Ascending aorta (tissue), 2 donors: ENCODE measurements around the gene SPATA7. TPM values are rescaled to one million over a fixed set of nuclear protein-coding genes. Genes with fewer than 3 reads are reported as not detected.

ENCODE experiments used
- DNase-seq, 2 donors: peaks; one replicate each; pipeline ENCODE4 v3.0.0-alpha.2; 2019; ENCODE audit warnings: low spot score in 2 of 2
- H3K27ac ChIP-seq, 2 donors: fragments of 200-600 bp; sonication (generic); one replicate each; pipeline ENCODE4 v1.5.1; 2016 to 2017; ENCODE audit warnings: mild to moderate bottlenecking in 1 of 2
- H3K27me3 ChIP-seq: fragments of 200-600 bp; sonication (generic); one replicate; pipeline ENCODE4 v1.5.1; 2017
- H3K36me3 ChIP-seq, 2 donors: fragments of 200-600 bp; sonication (generic); one replicate each; pipeline ENCODE4 v1.5.1; 2016
- H3K4me1 ChIP-seq, 2 donors: fragments of 200-600 bp; sonication (generic); one replicate each; pipeline ENCODE4 v1.5.1; 2016 to 2017; ENCODE audit warnings: mild to moderate bottlenecking in 1 of 2
- H3K4me3 ChIP-seq, 2 donors: fragments of 200-600 bp; sonication (generic); one replicate each; pipeline ENCODE4 v1.5.1; 2016 to 2017; ENCODE audit warnings: mild to moderate bottlenecking in 1 of 2
- H3K9me3 ChIP-seq, 2 donors: fragments of 200-600 bp; sonication (generic); one replicate each; pipeline ENCODE4 v1.5.1; 2016
- CTCF ChIP-seq, 3 experiments: fragments of 200-600 bp in 2 of 3; fragments of 450-650 bp in 1 of 3; sonication (generic) in 2 of 3; IDR thresholded peaks; one replicate each; pipeline ENCODE4 v1.5.1; 2016 to 2019; ENCODE audit warnings: antibody characterized with exemption in 3 of 3, mild to moderate bottlenecking in 1 of 3, moderate library complexity in 1 of 3
- intact Hi-C: fragments of 100-400 bp; cut with DNase I; formaldehyde crosslinking; loops from one replicate; pipeline ENCODE4 v1.15.1; 2023
- total RNA-seq: library from RNA; depleted of rRNA; stranded (reverse); fragments of >200 nt; gene quantifications from one replicate; pipeline ENCODE4 v1.1.0, GENCODE V29; 2016

SPATA7 gene
- total RNA-seq, 1 donor from 2014 or later, result 1.6 TPM

GRCh38 chr14:88426271-88426670, 40.8 kb downstream of the SPATA7 start:
- TF ChIP-seq CTCF (IDR thresholded peaks at IDR 0.05), result no peak
- no peak overlapping the region for H3K4me3 ChIP-seq
- no peaks in the 10 kb centered on the region for H3K36me3 ChIP-seq
- no peak for DNase-seq
- intact Hi-C loops, result no loop called here
- no peaks in the 10 kb centered on the region for H3K9me3 ChIP-seq
- H3K4me1 ChIP-seq, result no peaks in the 10 kb centered on the region
- H3K27ac ChIP-seq, result no peak overlapping the region
- H3K27me3 ChIP-seq, result no peaks in the 10 kb centered on the region

DNA sequence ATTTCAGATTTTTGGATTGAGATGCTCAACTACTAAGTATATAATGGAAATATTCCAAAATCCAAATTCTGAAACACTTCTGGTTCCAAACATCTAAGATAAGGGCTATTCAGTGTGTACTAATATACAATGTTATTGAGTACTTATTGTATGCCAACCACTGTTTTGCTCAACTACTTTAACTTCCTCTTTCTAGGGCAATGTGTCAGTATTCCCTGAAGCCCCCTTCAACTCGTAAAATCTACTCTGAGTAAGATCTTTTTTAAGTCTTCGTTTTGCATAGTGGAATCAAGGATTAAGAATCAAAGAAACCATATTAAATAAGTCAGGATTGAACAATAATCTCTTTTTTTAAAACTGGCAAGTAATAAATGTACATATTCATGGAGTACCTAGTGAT, 45.5 kb downstream of the SPATA7 start:
- DNase-seq, result no peak
- TF ChIP-seq CTCF (IDR thresholded peaks at IDR 0.05), result no peak
- Histone ChIP-seq H3K27ac (no peak overlapping the region), H3K4me3 (no peak overlapping the region), H3K36me3 (peaks cover 2 to 3% of the 10 kb centered on the region in 2 donors), H3K4me1 (no peaks in the 10 kb centered on the region), H3K27me3 (no peaks in the 10 kb centered on the region), H3K9me3 (no peaks in the 10 kb centered on the region)
- intact Hi-C loops, result no loop called here

DNA sequence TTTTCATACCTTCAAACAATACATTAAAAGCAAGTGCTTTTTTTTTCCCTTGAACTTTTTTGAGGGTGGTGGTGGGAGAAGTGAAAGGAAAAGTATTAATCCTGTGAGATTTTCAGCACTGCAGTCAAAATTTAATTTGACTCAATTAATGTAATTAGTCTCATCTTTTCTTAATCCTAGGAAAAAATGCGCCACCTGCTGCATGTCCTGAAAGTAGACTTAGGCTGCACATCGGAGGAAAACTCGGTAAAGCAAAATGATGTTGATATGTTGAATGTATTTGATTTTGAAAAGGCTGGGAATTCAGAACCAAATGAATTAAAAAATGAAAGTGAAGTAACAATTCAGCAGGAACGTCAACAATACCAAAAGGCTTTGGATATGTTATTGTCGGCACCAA, 52.2 kb downstream of the SPATA7 start:
- intact Hi-C loops, result no loop called here
- Histone ChIP-seq H3K36me3 (peaks cover 13 to 14% of the 10 kb centered on the region in 2 donors), H3K27me3 (no peaks in the 10 kb centered on the region), H3K4me1 (no peaks in the 10 kb centered on the region), H3K9me3 (no peaks in the 10 kb centered on the region), H3K27ac (no peak overlapping the region), H3K4me3 (no peak overlapping the region)
- no peak for TF ChIP-seq CTCF (IDR thresholded peaks at IDR 0.05)
- no peak for DNase-seq

GRCh38 chr14:88439088-88439487, 53.6 kb downstream of the SPATA7 start:
- intact Hi-C loops, result no loop called here
- Histone ChIP-seq H3K4me1 (no peaks in the 10 kb centered on the region), H3K4me3 (no peak overlapping the region), H3K27ac (no peak overlapping the region), H3K9me3 (no peaks in the 10 kb centered on the region), H3K27me3 (no peaks in the 10 kb centered on the region), H3K36me3 (peaks cover 13 to 14% of the 10 kb centered on the region in 2 donors)
- no peak for DNase-seq
- TF ChIP-seq CTCF (IDR thresholded peaks at IDR 0.05), result no peak

DNA sequence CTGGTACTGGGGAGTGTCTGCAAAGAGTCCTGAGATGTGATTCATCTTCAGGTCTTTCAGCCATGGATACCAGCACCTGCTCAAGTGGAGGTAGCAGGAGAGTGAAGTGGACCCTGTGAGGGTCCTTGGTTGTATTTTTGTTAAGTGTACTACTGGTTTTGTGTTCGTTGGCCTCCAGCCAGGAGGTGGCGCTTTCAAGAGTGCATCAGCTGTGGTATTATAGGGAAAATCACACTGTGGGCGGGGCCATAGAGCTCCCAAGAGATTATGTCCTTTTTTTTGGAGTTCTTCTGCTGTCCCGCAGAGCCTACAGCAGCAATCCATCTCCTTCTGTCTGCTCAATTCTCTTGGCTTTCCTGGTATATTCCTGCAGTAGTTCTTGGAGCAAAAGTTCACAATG, 66.8 kb downstream of the SPATA7 start:
- Histone ChIP-seq H3K36me3 (peaks cover 0 to 30% of the 10 kb centered on the region in 2 donors), H3K9me3 (peaks cover 0 to 5% of the 10 kb centered on the region in 2 donors), H3K4me3 (no peak overlapping the region), H3K27me3 (no peaks in the 10 kb centered on the region), H3K4me1 (no peaks in the 10 kb centered on the region), H3K27ac (no peak overlapping the region)
- intact Hi-C loops, result no loop called here
- no peak for TF ChIP-seq CTCF (IDR thresholded peaks at IDR 0.05)
- DNase-seq, result no peak

DNA sequence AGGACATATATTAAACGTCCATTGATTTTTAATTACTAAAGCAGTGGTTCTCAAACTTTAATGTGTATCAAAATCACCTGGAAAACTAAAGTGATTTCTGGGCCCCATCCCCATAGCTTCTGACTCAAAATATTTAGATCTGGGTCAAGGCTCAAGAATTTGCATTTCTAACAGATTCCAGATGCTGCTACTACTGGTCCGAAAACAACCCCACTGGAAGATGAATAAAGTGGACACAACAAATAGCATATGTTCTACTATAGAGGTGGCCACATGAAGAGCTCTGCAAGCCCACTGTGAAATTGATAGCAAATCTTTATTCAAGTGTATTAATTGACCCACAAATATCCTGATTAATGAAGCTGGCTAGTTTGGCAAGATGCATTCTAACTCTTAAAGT, 69.4 kb downstream of the SPATA7 start:
- no peak for DNase-seq
- H3K36me3 ChIP-seq, result peaks cover 0 to 30% of the 10 kb centered on the region in 2 donors
- H3K27me3 ChIP-seq, result no peaks in the 10 kb centered on the region
- intact Hi-C loops, result no loop called here
- no peak overlapping the region for H3K27ac ChIP-seq
- no peak overlapping the region for H3K4me3 ChIP-seq
- TF ChIP-seq CTCF (IDR thresholded peaks at IDR 0.05), result no peak
- H3K4me1 ChIP-seq, result no peaks in the 10 kb centered on the region
- H3K9me3 ChIP-seq, result peaks cover 4 to 19% of the 10 kb centered on the region in 2 donors
